LNCaP clone FGC (cell line): Measurements from ENCODE around the gene ZBED3.
"Not testable (repeated sequence)": the region's sequence is repeated elsewhere in the genome, so short reads cannot be mapped to it uniquely, and the experiment has no call there.

Experiments
- DNase-seq: peaks from one replicate; pipeline ENCODE4 v3.0.0-alpha.2; 2011; ENCODE audit warnings: low read depth
- H3K4me3 ChIP-seq: 2 replicates; pipeline ENCODE4 v1.5.1; 2011; ENCODE audit warnings: mild to moderate bottlenecking, low read depth, low read length, control low read depth
- TF ChIP-seq, protein P1 (sequence below): IDR thresholded peaks from 2 replicates; pipeline ENCODE4 v1.5.1; 2012; ENCODE audit warnings: mild to moderate bottlenecking; ENCODE audit not compliant: control insufficient read depth, insufficient read depth; ENCODE audit errors: extremely low read depth

Gene ZBED3

DNA sequence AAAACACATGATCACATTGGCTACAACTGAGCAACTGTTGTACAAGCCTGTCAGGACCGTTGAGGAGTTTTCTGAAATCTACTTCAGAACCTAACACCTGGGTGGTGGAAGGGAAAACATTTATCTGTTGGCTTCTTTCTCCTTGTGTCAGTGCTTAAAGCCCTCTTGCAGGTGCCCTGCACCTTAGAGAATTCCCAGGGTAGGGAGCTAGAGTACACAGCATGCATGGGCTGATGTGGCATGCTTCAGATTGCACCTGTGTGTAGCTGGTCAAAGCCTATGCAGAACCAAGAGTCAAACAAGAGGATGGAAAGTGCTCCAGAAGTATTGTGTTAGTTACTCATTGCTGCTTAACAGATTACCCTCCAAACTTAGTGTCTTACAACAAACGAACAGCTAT is 33.6 kb upstream of the ZBED3 start:
- TF ChIP-seq, protein P1, sequence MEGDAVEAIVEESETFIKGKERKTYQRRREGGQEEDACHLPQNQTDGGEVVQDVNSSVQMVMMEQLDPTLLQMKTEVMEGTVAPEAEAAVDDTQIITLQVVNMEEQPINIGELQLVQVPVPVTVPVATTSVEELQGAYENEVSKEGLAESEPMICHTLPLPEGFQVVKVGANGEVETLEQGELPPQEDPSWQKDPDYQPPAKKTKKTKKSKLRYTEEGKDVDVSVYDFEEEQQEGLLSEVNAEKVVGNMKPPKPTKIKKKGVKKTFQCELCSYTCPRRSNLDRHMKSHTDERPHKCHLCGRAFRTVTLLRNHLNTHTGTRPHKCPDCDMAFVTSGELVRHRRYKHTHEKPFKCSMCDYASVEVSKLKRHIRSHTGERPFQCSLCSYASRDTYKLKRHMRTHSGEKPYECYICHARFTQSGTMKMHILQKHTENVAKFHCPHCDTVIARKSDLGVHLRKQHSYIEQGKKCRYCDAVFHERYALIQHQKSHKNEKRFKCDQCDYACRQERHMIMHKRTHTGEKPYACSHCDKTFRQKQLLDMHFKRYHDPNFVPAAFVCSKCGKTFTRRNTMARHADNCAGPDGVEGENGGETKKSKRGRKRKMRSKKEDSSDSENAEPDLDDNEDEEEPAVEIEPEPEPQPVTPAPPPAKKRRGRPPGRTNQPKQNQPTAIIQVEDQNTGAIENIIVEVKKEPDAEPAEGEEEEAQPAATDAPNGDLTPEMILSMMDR: no peak

DNA sequence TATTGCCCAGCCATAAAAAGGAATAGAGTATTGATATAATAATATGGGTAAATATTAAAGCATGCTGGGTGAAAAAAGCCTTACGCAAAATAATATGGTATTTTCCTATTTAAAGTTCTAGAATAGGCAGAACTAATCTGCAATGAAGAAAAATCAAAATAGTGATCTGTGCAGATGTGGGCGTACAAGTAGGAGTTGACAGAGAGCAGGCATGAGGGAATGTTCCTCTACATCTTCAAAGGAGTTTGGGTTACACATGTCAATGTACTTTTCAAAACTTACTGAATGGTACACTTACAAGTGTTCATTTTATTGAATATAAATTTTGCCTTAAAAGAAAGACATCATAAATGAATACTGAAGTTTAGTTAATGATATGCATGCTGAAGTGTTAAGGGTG is 33.0 kb upstream of the ZBED3 start:
- TF ChIP-seq, protein P1: no peak
- H3K4me3 ChIP-seq: no peak overlapping the region
- DNase-seq: no peak

More for the DNA sequence above, 33.6 kb upstream of the ZBED3 start:
- no peak overlapping the region for H3K4me3 ChIP-seq
- no peak for DNase-seq

GRCh38 chr5:77117161-77117560 is 30.1 kb upstream of the ZBED3 start:
- no peak overlapping the region for H3K4me3 ChIP-seq
- DNase-seq: no peak
- TF ChIP-seq, protein P1: no peak

DNA sequence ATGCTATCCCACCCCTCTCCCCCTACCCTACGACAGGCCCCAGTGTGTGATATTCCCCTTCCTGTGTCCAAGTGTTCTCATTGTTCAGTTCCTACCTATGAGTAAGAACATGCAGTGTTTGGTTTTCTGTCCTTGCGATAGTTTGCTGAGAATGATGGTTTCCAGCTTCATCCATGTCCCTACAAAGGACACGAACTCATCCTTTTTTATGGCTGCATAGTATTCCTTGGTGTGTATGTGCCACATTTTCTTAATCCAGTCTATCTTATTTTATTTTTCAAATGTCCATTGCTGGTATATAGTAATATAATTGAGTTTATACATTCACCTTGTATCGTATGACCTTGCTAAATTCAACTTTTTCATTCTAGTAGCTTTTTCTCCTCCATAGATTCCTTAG is 19.9 kb upstream of the ZBED3 start:
- not testable (repeated sequence) for H3K4me3 ChIP-seq, DNase-seq

GRCh38 chr5:77104813-77105212 is 17.7 kb upstream of the ZBED3 start:
- H3K4me3 ChIP-seq: no peak overlapping the region
- no peak for DNase-seq
- TF ChIP-seq, protein P1: no peak

DNA sequence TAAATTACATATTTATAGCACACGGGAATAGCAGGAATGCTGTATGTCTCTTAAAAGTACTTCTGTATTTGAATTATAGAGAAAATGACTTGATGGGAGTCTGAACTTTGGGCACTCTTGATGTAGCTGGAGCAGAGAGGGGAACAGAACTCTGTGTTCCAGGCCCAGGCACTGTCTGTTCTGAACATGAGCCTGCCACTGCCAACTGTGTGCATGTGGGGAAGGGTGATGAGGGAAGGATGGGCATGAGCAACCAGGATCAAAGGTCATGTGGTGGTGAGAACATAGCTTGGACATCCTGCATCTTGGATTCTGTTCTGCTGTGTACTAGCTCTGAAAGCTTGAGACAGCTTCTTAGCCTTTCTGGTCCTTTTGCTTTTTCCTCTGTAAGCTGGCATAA is 16.4 kb upstream of the ZBED3 start:
- TF ChIP-seq, protein P1: no peak
- no peak overlapping the region for H3K4me3 ChIP-seq
- no peak for DNase-seq

DNA sequence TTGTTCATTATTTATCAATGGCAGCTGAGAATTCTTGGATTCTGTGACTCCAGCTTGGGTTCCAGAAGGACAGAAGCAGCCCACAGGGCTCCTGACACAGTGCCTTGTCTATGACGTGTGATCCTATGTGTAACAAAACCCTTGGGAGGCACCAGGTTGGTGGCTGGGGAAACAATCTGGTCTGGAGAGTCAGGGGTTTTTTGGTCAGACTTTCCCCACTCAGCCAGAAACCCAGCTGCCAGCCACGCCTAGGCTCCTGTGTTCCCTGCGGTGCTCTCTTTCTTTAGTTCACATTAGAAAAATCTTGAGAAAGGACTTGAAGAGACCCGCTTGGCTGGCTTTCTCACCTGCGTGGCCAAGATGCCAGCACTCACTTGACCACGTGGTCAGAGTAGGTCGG is 15.5 kb upstream of the ZBED3 start:
- H3K4me3 ChIP-seq: no peak overlapping the region
- DNase-seq: no peak
- TF ChIP-seq, protein P1: no peak
